22Rv1 (cell line): ENCODE data around the gene MRPS18A.

Source experiments
- ZFX ChIP-seq: fragments of 450-650 bp; IDR thresholded peaks from 2 replicates; pipeline ENCODE4 v1.6.1; 2017; ENCODE audit warnings: antibody characterized with exemption, borderline replicate concordance
- TF ChIP-seq, protein P1 (sequence below): fragments of 450-650 bp; IDR thresholded peaks from 2 replicates; pipeline ENCODE4 v1.5.1; 2017; ENCODE audit warnings: mild to moderate bottlenecking

DNA sequence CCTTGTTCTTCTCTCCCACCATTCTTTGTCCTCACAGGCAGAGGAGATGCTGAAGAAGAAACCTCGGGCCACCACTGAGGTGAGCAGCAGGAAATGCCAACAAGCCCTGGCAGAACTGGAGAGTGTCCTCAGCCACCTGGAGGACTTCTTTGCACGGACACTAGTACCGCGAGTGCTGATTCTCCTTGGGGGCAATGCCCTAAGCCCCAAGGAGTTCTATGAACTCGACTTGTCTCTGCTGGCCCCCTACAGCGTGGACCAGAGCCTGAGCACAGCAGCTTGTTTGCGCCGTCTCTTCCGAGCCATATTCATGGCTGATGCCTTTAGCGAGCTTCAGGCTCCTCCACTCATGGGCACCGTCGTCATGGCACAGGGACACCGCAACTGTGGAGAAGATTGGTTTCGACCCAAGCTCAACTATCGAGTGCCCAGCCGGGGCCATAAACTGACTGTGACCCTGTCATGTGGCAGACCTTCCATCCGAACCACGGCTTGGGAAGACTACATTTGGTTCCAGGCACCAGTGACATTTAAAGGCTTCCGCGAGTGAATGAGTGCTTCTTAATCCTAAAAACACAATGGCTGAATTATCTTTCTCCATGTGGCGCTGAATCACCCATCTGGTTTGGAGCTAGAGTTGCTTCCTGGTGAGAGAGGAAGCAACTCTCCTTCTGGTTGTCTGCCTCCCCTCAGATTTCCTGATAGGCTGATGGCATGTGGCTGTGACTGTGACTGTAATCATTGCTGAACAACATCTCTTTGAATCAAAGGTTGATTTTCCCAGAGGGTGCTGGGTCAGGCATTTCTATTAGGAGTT lies 47.4 kb downstream of the MRPS18A start:
- TF ChIP-seq, protein P1, sequence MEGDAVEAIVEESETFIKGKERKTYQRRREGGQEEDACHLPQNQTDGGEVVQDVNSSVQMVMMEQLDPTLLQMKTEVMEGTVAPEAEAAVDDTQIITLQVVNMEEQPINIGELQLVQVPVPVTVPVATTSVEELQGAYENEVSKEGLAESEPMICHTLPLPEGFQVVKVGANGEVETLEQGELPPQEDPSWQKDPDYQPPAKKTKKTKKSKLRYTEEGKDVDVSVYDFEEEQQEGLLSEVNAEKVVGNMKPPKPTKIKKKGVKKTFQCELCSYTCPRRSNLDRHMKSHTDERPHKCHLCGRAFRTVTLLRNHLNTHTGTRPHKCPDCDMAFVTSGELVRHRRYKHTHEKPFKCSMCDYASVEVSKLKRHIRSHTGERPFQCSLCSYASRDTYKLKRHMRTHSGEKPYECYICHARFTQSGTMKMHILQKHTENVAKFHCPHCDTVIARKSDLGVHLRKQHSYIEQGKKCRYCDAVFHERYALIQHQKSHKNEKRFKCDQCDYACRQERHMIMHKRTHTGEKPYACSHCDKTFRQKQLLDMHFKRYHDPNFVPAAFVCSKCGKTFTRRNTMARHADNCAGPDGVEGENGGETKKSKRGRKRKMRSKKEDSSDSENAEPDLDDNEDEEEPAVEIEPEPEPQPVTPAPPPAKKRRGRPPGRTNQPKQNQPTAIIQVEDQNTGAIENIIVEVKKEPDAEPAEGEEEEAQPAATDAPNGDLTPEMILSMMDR, result no peak
- no peak for TF ChIP-seq ZFX
